ENCODE results near the gene ANKRD63.
A peak's percentile ranks its signal among the peaks of the same experiment; 100 is the strongest.

ANKRD63 gene

DNA sequence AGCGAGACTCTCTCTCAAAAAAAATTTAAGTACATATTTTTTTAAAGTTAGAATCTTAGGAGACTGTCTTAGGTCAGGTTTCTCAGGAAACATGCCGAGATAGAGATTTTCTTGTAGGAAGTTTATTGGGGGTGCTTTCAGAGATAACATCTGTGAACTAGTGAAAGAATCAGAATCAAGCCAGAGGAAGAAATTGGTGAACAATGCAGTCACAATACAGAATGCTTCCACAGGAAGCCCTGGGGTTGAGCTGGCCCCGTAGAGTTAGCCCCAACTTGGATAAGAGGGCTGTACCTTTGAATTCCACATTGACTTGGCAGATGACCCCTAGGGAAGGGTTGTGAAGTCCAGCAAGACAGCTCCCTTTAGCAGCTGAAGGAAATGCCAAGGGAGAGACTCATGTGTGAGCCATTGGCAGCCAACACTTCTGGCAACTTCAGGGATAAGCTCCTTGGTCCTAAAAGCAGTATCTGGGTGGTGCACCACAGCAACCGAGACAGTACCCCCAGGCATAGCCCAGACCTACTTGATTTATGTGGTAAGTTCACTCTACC is 31.9 kb upstream of the ANKRD63 start:
- TF ChIP-seq RAD21 (IDR thresholded peaks at IDR 0.05; ENCODE audit: low read depth), result no peak
- no peak for TF ChIP-seq TEAD4 (IDR thresholded peaks at IDR 0.05)
- TF ChIP-seq, protein P1, sequence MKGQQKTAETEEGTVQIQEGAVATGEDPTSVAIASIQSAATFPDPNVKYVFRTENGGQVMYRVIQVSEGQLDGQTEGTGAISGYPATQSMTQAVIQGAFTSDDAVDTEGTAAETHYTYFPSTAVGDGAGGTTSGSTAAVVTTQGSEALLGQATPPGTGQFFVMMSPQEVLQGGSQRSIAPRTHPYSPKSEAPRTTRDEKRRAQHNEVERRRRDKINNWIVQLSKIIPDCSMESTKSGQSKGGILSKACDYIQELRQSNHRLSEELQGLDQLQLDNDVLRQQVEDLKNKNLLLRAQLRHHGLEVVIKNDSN (IDR thresholded peaks at IDR 0.05), result no peak
- no peak for TF ChIP-seq TCF12 (IDR thresholded peaks at IDR 0.05; ENCODE audit: low read depth)
- TF ChIP-seq, protein P2, sequence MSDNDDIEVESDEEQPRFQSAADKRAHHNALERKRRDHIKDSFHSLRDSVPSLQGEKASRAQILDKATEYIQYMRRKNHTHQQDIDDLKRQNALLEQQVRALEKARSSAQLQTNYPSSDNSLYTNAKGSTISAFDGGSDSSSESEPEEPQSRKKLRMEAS (IDR thresholded peaks at IDR 0.05), result no peak
- TF ChIP-seq CEBPB (IDR thresholded peaks at IDR 0.05), result no peak
- no peak for TF ChIP-seq EGR1 (IDR thresholded peaks at IDR 0.05)
- no peak for TF ChIP-seq YY1 (IDR thresholded peaks at IDR 0.05; ENCODE audit: low read depth)
- TF ChIP-seq NFIC (IDR thresholded peaks at IDR 0.05), result no peak
- TF ChIP-seq TAF1 (IDR thresholded peaks at IDR 0.05; ENCODE audit: low read depth), result no peak

DNA sequence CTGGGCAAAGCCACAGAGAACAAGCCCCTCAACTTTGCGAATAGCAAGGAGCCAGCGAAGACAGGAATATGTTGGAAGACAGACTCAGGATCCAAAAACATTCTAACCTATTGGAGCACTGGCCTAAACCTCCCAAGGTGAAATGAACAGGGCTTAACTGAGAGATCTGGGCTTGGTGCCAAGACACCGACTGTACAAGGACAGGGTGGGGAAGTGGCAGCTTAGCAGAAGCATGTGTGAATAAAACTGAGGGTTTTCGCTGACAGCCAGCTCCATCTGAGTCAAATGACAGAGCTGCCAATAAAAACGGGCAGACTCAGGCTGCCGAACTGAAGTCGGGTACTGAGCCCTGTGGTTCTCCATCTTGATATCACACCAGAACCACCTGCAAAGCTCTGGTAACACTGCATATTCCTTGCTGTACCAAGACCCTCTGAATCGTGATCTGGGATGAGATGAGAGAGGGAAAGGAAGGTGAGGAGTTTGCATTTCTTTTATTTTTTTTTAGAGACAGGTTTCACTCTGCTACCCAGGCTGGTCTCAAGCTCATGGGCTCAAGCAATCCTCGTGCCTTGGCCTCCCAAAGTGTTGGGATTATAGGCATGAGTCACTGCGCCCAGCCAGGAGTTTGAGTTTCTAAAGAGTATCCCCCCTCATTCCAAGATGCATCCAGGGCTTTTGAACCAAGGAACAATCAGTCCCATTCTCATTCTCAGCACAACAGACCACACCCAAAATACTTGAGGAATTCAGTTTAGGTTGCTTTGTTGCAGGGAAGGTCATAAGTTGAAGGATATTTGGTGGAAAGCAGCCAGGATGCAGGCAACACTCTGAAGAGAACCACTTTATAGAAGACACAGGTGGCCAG is 30.9 kb upstream of the ANKRD63 start:
- TF ChIP-seq NFIC (IDR thresholded peaks at IDR 0.05) (peak; percentile 70), CEBPB (IDR thresholded peaks at IDR 0.05) (no peak)

DNA sequence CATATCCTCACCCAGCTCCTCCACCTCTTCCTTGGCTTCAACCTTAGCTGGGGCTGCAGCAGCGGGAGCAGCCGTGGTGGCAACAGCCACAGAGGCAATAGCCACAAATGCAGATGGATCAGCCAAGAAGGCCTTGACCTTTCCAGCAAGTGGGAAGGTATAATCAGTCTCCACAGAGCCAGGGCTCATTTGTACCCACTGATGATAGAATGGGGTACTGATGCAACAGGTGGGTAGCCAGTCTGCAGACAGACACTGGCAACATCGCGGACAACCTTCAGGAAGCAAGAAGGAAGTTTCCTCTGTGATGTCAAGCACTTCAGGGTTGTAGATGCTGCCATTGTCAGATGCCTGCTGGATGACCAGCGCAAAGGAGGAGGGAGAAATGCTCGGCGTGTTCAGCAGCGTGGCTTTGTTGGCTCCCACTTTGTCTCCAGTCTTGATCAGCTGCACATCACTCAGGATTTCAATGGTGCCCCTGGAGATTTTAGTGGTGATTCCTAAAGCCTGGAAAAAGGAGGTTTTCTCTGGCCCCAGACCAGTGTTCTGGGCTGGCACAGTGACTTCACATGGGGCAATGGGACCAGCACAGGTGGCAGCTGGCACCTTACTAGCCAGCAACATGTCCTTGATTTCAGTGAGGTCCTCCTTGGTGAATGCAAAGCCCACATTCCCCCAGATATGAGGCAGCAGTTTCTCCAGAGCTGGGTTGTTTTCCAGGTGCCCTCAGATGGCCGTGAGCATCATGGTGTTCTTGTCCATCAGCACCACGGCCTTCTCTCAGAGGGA is 29.7 kb upstream of the ANKRD63 start:
- TF ChIP-seq, protein P3, sequence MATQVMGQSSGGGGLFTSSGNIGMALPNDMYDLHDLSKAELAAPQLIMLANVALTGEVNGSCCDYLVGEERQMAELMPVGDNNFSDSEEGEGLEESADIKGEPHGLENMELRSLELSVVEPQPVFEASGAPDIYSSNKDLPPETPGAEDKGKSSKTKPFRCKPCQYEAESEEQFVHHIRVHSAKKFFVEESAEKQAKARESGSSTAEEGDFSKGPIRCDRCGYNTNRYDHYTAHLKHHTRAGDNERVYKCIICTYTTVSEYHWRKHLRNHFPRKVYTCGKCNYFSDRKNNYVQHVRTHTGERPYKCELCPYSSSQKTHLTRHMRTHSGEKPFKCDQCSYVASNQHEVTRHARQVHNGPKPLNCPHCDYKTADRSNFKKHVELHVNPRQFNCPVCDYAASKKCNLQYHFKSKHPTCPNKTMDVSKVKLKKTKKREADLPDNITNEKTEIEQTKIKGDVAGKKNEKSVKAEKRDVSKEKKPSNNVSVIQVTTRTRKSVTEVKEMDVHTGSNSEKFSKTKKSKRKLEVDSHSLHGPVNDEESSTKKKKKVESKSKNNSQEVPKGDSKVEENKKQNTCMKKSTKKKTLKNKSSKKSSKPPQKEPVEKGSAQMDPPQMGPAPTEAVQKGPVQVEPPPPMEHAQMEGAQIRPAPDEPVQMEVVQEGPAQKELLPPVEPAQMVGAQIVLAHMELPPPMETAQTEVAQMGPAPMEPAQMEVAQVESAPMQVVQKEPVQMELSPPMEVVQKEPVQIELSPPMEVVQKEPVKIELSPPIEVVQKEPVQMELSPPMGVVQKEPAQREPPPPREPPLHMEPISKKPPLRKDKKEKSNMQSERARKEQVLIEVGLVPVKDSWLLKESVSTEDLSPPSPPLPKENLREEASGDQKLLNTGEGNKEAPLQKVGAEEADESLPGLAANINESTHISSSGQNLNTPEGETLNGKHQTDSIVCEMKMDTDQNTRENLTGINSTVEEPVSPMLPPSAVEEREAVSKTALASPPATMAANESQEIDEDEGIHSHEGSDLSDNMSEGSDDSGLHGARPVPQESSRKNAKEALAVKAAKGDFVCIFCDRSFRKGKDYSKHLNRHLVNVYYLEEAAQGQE (IDR thresholded peaks at IDR 0.05; ENCODE audit: low read depth), result no peak
- TF ChIP-seq EP300 (IDR thresholded peaks at IDR 0.05; ENCODE audit: borderline replicate concordance) (no peak), FOXM1 (IDR thresholded peaks at IDR 0.05; ENCODE audit: borderline replicate concordance, low read depth) (no peak), CEBPB (IDR thresholded peaks at IDR 0.05) (no peak), NFIC (IDR thresholded peaks at IDR 0.05) (no peak), RAD21 (IDR thresholded peaks at IDR 0.05; ENCODE audit: low read depth) (no peak), TEAD4 (IDR thresholded peaks at IDR 0.05) (no peak), TCF12 (IDR thresholded peaks at IDR 0.05; ENCODE audit: low read depth) (no peak), CREB1 (IDR thresholded peaks at IDR 0.05; ENCODE audit: low read depth) (no peak), TAF1 (IDR thresholded peaks at IDR 0.05; ENCODE audit: low read depth) (no peak), YY1 (IDR thresholded peaks at IDR 0.05; ENCODE audit: low read depth) (no peak), ZBTB7A (IDR thresholded peaks at IDR 0.05; ENCODE audit: low read depth) (no peak), EGR1 (IDR thresholded peaks at IDR 0.05) (no peak)
- TF ChIP-seq, protein P2 (IDR thresholded peaks at IDR 0.05), result no peak
- TF ChIP-seq, protein P1 (IDR thresholded peaks at IDR 0.05), result no peak

DNA sequence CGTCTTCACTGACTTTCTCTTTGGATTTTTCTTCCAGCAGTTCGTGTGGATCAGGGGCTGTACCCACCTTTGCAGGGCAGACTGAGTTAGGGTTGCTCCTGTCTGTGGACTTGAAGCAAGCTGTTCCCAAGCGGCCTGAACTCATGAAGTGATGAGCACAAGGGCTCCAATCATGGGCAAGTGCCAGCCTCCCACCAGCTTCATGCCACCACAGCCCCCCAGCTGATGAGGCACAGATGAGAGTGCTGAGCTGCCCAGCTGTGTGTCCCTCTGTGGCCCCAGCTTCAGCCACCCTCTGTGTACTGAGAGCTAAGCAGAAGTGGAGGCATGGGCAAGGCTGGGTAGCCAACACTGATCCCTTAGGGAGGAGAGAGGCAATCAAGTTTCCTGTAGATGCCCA is 28.1 kb upstream of the ANKRD63 start:
- TF ChIP-seq, protein P1 (IDR thresholded peaks at IDR 0.05), result no peak
- TF ChIP-seq, protein P2 (IDR thresholded peaks at IDR 0.05), result no peak
- TF ChIP-seq TAF1 (IDR thresholded peaks at IDR 0.05; ENCODE audit: low read depth) (no peak), NFIC (IDR thresholded peaks at IDR 0.05) (no peak), FOXM1 (IDR thresholded peaks at IDR 0.05; ENCODE audit: borderline replicate concordance, low read depth) (no peak), EGR1 (IDR thresholded peaks at IDR 0.05) (no peak), EP300 (IDR thresholded peaks at IDR 0.05; ENCODE audit: borderline replicate concordance) (no peak), CEBPB (IDR thresholded peaks at IDR 0.05) (no peak), TCF12 (IDR thresholded peaks at IDR 0.05; ENCODE audit: low read depth) (no peak), CREB1 (IDR thresholded peaks at IDR 0.05; ENCODE audit: low read depth) (no peak), TEAD4 (IDR thresholded peaks at IDR 0.05) (no peak), RAD21 (IDR thresholded peaks at IDR 0.05; ENCODE audit: low read depth) (no peak), YY1 (IDR thresholded peaks at IDR 0.05; ENCODE audit: low read depth) (no peak), ZBTB7A (IDR thresholded peaks at IDR 0.05; ENCODE audit: low read depth) (no peak)
- TF ChIP-seq, protein P3 (IDR thresholded peaks at IDR 0.05; ENCODE audit: low read depth), result no peak

Measured in Ishikawa (cell line).